ENCODE results near the gene FBN3. TPM values are rescaled to one million over a fixed set of nuclear protein-coding genes. Genes with fewer than 3 reads are reported as not detected.

Gene FBN3
- polyA plus RNA-seq, 1 donor from 2014 or later: 52.7 TPM

- H3F3A ChIP-seq (ENCODE audit: insufficient read depth, low read length, poor library complexity, severe bottlenecking): no peaks in the 10 kb centered on the region
- no peak overlapping the region for H3K9ac ChIP-seq (ENCODE audit: low read length)
- H3K27ac ChIP-seq (ENCODE audit: low read length): no peak overlapping the region
- no peaks in the 10 kb centered on the region for H4K20me1 ChIP-seq (ENCODE audit: insufficient read depth)
- no peak overlapping the region for H2AFZ ChIP-seq (ENCODE audit: low read depth, low read length)
- TF ChIP-seq CTCF (IDR thresholded peaks at IDR 0.05; ENCODE audit: poor library complexity, severe bottlenecking) (no peak), EZH2 (IDR thresholded peaks at IDR 0.05; ENCODE audit: borderline replicate concordance, insufficient read depth, low read length, poor library complexity, severe bottlenecking) (no peak), EP300 (conservative IDR thresholded peaks at IDR 0.05; ENCODE audit: poor library complexity, severe bottlenecking) (no peak), TAF1 (IDR thresholded peaks at IDR 0.05; ENCODE audit: low read depth) (no peak), RAD21 (conservative IDR thresholded peaks at IDR 0.05) (no peak), POLR2AphosphoS5 (IDR thresholded peaks at IDR 0.05) (no peak), SMC3 (conservative IDR thresholded peaks at IDR 0.05; ENCODE audit: poor library complexity) (no peak), REST (IDR thresholded peaks at IDR 0.05; ENCODE audit: borderline replicate concordance) (no peak), MXI1 (conservative IDR thresholded peaks at IDR 0.05; ENCODE audit: poor library complexity, severe bottlenecking) (no peak)
- no peak overlapping the region for H3K4me2 ChIP-seq (ENCODE audit: low read length)
- no peaks in the 10 kb centered on the region for H3K9me2 ChIP-seq (ENCODE audit: insufficient read depth, low read length)
- no peaks in the 10 kb centered on the region for H3K79me2 ChIP-seq (replicated peaks; ENCODE audit: insufficient read depth, low read length)
- H3K27me3 ChIP-seq (ENCODE audit: insufficient read depth, low read depth, low read length): no peaks in the 10 kb centered on the region
- no peak overlapping the region for H3K4me3 ChIP-seq (ENCODE audit: low read length)
- H3K9me3 ChIP-seq (ENCODE audit: low read length): no peaks in the 10 kb centered on the region
- no peaks in the 10 kb centered on the region for H3K36me3 ChIP-seq (ENCODE audit: insufficient read depth, low read length)
Measured at GRCh38 chr19:8141726-8142512, 7.5 kb downstream of the FBN3 start.

- H4K20me1 ChIP-seq (ENCODE audit: insufficient read depth): no peaks in the 10 kb centered on the region
- H3K4me3 ChIP-seq (ENCODE audit: low read length): no peak overlapping the region
- no peaks in the 10 kb centered on the region for H3K36me3 ChIP-seq (ENCODE audit: insufficient read depth, low read length)
- H3K27ac ChIP-seq (ENCODE audit: low read length): no peak overlapping the region
- no peak for TF ChIP-seq CTCF (IDR thresholded peaks at IDR 0.05; ENCODE audit: poor library complexity, severe bottlenecking)
- TF ChIP-seq TAF1 (IDR thresholded peaks at IDR 0.05; ENCODE audit: low read depth): no peak
- no peak for TF ChIP-seq POLR2AphosphoS5 (IDR thresholded peaks at IDR 0.05)
- no peaks in the 10 kb centered on the region for H3K9me3 ChIP-seq (ENCODE audit: low read length)
- H3K9ac ChIP-seq (ENCODE audit: low read length): no peak overlapping the region
- H3F3A ChIP-seq (ENCODE audit: insufficient read depth, low read length, poor library complexity, severe bottlenecking): no peaks in the 10 kb centered on the region
- no peaks in the 10 kb centered on the region for H3K9me2 ChIP-seq (ENCODE audit: insufficient read depth, low read length)
- H3K4me2 ChIP-seq (ENCODE audit: low read length): no peak overlapping the region
- no peak overlapping the region for H2AFZ ChIP-seq (ENCODE audit: low read depth, low read length)
- no peaks in the 10 kb centered on the region for H3K27me3 ChIP-seq (ENCODE audit: insufficient read depth, low read depth, low read length)
- H3K79me2 ChIP-seq (replicated peaks; ENCODE audit: insufficient read depth, low read length): no peaks in the 10 kb centered on the region
Measured at GRCh38 chr19:8138201-8138600, 11.2 kb downstream of the FBN3 start.

Data from neural cell (in vitro differentiated cells).